Erythroblast (primary cell): ENCODE data around the gene TVP23A.
"Not testable (repeated sequence)": the region's sequence is repeated elsewhere in the genome, so short reads cannot be mapped to it uniquely, and the experiment has no call there.

Source experiments
- DNase-seq, 2 experiments: peaks; one replicate each; lab custom pipeline; 2025; lab: John Stamatoyannopoulos, UW
- GATA1 ChIP-seq: IDR thresholded peaks from 2 replicates; pipeline ENCODE4 v1.6.1; 2011; ENCODE audit warnings: low read depth, mild to moderate bottlenecking, control low read depth, low read length, moderate library complexity
- POLR2A ChIP-seq: IDR thresholded peaks from 2 replicates; pipeline ENCODE4 v1.6.1; 2011; ENCODE audit warnings: mild to moderate bottlenecking, low read length

Gene TVP23A

GRCh38 chr16:10849736-10850477, 31.3 kb upstream of the TVP23A start:
- DNase-seq, result no peak
- TF ChIP-seq POLR2A, result no peak
- TF ChIP-seq GATA1, result no peak

GRCh38 chr16:10847176-10847575, 28.6 kb upstream of the TVP23A start:
- DNase-seq, result no peak
- TF ChIP-seq GATA1 (no peak), POLR2A (no peak)

- DNase-seq, result no peak
- TF ChIP-seq GATA1 (no peak), POLR2A (no peak)
Measured at GRCh38 chr16:10846213-10846998, 27.8 kb upstream of the TVP23A start.

GRCh38 chr16:10840703-10841102, 22.1 kb upstream of the TVP23A start:
- DNase-seq, result no peak
- no peak for TF ChIP-seq POLR2A
- TF ChIP-seq GATA1, result no peak

- DNase-seq, result no peak
Measured at GRCh38 chr16:10839279-10839666, 20.7 kb upstream of the TVP23A start.

GRCh38 chr16:10838621-10839278, 20.2 kb upstream of the TVP23A start:
- no peak for DNase-seq
- TF ChIP-seq GATA1 (no peak), POLR2A (no peak)

More at GRCh38 chr16:10839279-10839666, 20.7 kb upstream of the TVP23A start:
- TF ChIP-seq POLR2A, result no peak

GRCh38 chr16:10836174-10836853, 17.7 kb upstream of the TVP23A start:
- DNase-seq, result no peak
- no peak for TF ChIP-seq POLR2A
- TF ChIP-seq GATA1, result no peak

GRCh38 chr16:10835281-10835931, 16.8 kb upstream of the TVP23A start:
- DNase-seq, result no peak
- TF ChIP-seq POLR2A (no peak), GATA1 (no peak)

- no peak for DNase-seq
- TF ChIP-seq GATA1 (no peak), POLR2A (no peak)
Measured at GRCh38 chr16:10834766-10835165, 16.2 kb upstream of the TVP23A start.

GRCh38 chr16:10834130-10834529, 15.5 kb upstream of the TVP23A start:
- no peak for DNase-seq
- TF ChIP-seq GATA1 (no peak), POLR2A (no peak)

- no peak for DNase-seq
- TF ChIP-seq POLR2A, result no peak
- TF ChIP-seq GATA1, result no peak
Measured at GRCh38 chr16:10833271-10833670, 14.7 kb upstream of the TVP23A start.

- no peak for DNase-seq
- no peak for TF ChIP-seq GATA1
- no peak for TF ChIP-seq POLR2A
Measured at GRCh38 chr16:10831894-10832886, 13.6 kb upstream of the TVP23A start.

GRCh38 chr16:10830240-10830639, 11.6 kb upstream of the TVP23A start:
- DNase-seq, result not testable (repeated sequence)

GRCh38 chr16:10829390-10830098, 10.9 kb upstream of the TVP23A start:
- not testable (repeated sequence) for DNase-seq
